ENCODE measurements around the gene EDIL3. TPM values are rescaled to one million over a fixed set of nuclear protein-coding genes. Genes with fewer than 3 reads are reported as not detected.

The EDIL3 gene
- total RNA-seq, 4 donors from 2014 or later, result 15.1 to 60.0 (median 28.4) TPM

DNA sequence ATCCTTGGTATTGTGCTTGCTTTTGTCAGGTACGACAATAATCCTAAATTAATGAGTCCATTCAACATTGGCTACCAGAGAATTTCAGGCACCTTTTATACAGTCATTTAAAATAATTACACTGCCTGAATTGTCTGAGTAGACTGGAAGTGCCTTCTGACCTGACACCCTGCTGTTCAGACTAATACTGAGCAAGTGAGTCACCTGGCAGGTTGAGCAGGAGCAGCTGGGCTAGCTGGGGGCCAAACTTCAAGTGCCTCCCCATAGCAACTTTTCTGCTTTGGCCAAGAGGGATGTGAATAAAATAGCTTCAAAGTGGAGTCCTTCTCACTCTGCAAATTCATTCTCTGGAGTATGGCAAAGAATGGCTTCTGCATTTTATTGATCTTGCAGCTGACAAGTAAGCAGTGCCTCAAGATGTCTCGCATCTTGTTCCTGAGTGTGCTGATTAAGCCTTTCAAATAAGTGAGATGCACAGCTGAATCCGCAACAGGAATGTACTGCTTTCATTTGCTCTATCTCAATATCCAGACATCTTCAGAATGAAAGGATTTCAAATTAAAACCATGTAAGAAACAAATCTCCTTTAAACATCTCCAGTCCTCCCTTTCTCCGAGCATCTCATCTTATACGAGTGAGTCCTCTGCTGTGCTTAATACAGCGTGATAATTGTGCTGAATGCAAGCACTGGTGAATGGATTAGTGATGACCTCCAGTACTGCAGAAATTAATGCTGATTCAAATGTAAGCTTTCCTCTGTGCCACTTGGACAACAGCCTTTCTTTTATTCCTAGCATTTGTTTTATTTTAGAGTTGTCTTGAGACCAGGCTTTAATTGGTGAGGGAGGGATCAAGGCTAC, 271.2 kb downstream of the EDIL3 start:
- H3K27ac ChIP-seq, result no peak overlapping the region
- no peaks in the 10 kb centered on the region for H3K36me3 ChIP-seq
- intact Hi-C loops (cut with DNase I; ENCODE audit: low total_unique reads), result no loop called here
- H3K4me1 ChIP-seq, result no peaks in the 10 kb centered on the region
- no peak overlapping the region for H3K4me3 ChIP-seq
- no peaks in the 10 kb centered on the region for H3K27me3 ChIP-seq
- no peak for TF ChIP-seq POLR2A (IDR thresholded peaks at IDR 0.05)
- no peak for TF ChIP-seq CTCF (IDR thresholded peaks at IDR 0.05)
- no peaks in the 10 kb centered on the region for H3K9me3 ChIP-seq
- no peak for DNase-seq

GRCh38 chr5:84092738-84093137, 291.9 kb downstream of the EDIL3 start:
- Histone ChIP-seq H3K4me3 (no peak overlapping the region), H3K27ac (no peak overlapping the region), H3K9me3 (no peaks in the 10 kb centered on the region), H3K36me3 (no peaks in the 10 kb centered on the region), H3K4me1 (no peaks in the 10 kb centered on the region), H3K27me3 (no peaks in the 10 kb centered on the region)
- TF ChIP-seq CTCF (IDR thresholded peaks at IDR 0.05) (no peak), POLR2A (IDR thresholded peaks at IDR 0.05) (no peak)
- DNase-seq, result no peak
- intact Hi-C loops (cut with DNase I; ENCODE audit: low total_unique reads), result no loop called here

DNA sequence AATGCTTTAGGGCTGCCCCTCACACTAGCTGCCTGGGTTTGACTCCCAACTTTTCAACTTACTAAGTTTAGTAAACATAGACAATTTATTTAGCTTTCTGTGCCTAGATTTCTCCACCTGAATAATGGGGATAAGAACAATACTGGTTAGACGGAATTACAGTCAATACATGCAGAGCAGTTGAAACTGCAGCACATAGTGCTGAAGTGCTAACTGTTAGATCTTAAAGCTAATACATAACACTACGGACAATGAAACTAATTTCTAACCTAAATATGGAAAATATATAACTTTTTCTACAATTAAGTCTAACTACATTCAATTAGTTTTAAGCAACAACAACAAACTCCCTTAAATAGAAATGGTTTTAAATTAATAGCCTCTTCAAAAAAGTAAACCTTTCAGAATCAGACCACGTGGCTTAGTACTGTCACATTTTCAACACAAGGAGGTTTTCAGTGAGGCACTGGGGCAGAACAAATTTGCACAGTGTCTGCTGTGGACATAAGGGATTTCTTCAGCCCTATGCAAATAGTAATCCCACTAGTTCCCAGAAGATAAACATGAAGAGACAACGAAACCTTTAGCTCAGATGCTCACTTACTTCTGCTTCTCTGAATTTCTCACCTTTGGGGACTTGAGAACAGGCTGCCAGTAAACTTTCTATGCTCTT, 293.4 kb downstream of the EDIL3 start:
- H3K4me1 ChIP-seq, result no peaks in the 10 kb centered on the region
- no peak for DNase-seq
- intact Hi-C loops (cut with DNase I; ENCODE audit: low total_unique reads), result no loop called here

DNA sequence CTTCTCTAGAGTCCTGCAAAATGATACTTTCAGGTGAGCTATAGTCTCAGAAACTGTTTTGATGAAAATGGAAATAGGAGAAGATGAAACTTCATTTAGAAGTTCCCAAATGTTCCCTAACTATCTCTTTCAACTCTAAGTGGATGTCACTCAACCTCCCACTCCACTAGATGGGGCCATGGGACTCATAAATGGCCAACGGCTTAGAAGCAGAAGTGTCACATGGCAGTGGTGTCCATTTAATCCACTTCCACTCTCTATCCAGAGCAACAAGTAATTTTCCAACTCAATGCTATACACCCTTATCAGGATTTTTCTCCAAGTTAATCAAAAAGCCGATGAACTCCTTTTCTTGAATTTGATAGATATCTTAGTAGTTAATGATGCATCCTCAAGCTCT, 295.7 kb downstream of the EDIL3 start:
- Histone ChIP-seq H3K4me3 (no peak overlapping the region), H3K27ac (no peak overlapping the region), H3K36me3 (no peaks in the 10 kb centered on the region), H3K4me1 (no peaks in the 10 kb centered on the region), H3K9me3 (no peaks in the 10 kb centered on the region), H3K27me3 (no peaks in the 10 kb centered on the region)
- intact Hi-C loops (cut with DNase I; ENCODE audit: low total_unique reads), result no loop called here
- TF ChIP-seq POLR2A (IDR thresholded peaks at IDR 0.05) (no peak), CTCF (IDR thresholded peaks at IDR 0.05) (no peak)
- DNase-seq, result no peak

More for the DNA sequence above, 293.4 kb downstream of the EDIL3 start:
- TF ChIP-seq POLR2A (IDR thresholded peaks at IDR 0.05) (no peak), CTCF (IDR thresholded peaks at IDR 0.05) (no peak)
- Histone ChIP-seq H3K36me3 (no peaks in the 10 kb centered on the region), H3K27ac (no peak overlapping the region), H3K9me3 (no peaks in the 10 kb centered on the region), H3K27me3 (no peaks in the 10 kb centered on the region), H3K4me3 (no peak overlapping the region)

GRCh38 chr5:84086511-84086910, 298.2 kb downstream of the EDIL3 start:
- TF ChIP-seq CTCF (IDR thresholded peaks at IDR 0.05), result no peak
- TF ChIP-seq POLR2A (IDR thresholded peaks at IDR 0.05), result no peak

More at GRCh38 chr5:84086511-84086910, 298.2 kb downstream of the EDIL3 start:
- Histone ChIP-seq H3K4me1 (no peaks in the 10 kb centered on the region), H3K9me3 (no peaks in the 10 kb centered on the region), H3K36me3 (no peaks in the 10 kb centered on the region), H3K4me3 (no peak overlapping the region), H3K27ac (no peak overlapping the region), H3K27me3 (no peaks in the 10 kb centered on the region)
- intact Hi-C loops (cut with DNase I; ENCODE audit: low total_unique reads), result no loop called here
- DNase-seq, result no peak
